ENCODE measurements around the gene CACNA1B. TPM values are rescaled to one million over a fixed set of nuclear protein-coding genes. Genes with fewer than 3 reads are reported as not detected.

The CACNA1B gene
- total and polyA plus RNA-seq, 7 donors, result under 0.01 to 1.4 (median 0.55) TPM; not detected in 1

DNA sequence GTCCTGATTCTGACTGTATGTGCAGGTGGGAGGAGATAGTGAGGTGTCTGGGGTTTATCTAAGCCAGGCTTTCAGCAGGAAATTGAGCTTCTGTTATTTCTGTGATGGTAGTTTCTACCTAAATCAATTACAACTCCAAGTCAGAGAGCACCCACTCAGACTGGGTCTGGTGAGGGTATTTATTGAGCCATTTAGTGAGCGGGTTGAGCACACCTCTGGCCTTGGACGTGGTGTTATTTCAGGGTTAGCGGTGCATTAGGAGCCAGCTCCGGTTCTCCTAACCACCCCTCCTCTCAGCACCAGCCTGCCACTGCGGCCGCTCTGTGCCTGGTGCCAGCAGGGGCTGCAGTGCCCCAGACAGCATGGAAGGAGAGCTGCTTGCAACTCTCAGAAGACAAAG is 238.9 kb downstream of the CACNA1B start:
- Histone ChIP-seq H3K9me3 (no peaks in the 10 kb centered on the region), H3K27ac (no peak overlapping the region), H3K4me3 (no peak overlapping the region), H3K4me1 (no peaks in the 10 kb centered on the region), H3K27me3 (peaks cover 0 to 7% (median 0%) of the 10 kb centered on the region in 3 donors), H3K36me3 (no peaks in the 10 kb centered on the region)
- intact Hi-C loops (cut with DNase I), result no loop called here
- DNase-seq, result no peak
- 75 to 79% methylated on average over 6 of the region's 6 CpGs for WGBS, 2 donors
- no peak for TF ChIP-seq EP300 (IDR thresholded peaks at IDR 0.05)
- TF ChIP-seq, protein P1, sequence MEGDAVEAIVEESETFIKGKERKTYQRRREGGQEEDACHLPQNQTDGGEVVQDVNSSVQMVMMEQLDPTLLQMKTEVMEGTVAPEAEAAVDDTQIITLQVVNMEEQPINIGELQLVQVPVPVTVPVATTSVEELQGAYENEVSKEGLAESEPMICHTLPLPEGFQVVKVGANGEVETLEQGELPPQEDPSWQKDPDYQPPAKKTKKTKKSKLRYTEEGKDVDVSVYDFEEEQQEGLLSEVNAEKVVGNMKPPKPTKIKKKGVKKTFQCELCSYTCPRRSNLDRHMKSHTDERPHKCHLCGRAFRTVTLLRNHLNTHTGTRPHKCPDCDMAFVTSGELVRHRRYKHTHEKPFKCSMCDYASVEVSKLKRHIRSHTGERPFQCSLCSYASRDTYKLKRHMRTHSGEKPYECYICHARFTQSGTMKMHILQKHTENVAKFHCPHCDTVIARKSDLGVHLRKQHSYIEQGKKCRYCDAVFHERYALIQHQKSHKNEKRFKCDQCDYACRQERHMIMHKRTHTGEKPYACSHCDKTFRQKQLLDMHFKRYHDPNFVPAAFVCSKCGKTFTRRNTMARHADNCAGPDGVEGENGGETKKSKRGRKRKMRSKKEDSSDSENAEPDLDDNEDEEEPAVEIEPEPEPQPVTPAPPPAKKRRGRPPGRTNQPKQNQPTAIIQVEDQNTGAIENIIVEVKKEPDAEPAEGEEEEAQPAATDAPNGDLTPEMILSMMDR (IDR thresholded peaks at IDR 0.05), result no peak
- no peak for TF ChIP-seq POLR2AphosphoS5 (IDR thresholded peaks at IDR 0.05)
- TF ChIP-seq POLR2A (IDR thresholded peaks at IDR 0.05), result no peak

DNA sequence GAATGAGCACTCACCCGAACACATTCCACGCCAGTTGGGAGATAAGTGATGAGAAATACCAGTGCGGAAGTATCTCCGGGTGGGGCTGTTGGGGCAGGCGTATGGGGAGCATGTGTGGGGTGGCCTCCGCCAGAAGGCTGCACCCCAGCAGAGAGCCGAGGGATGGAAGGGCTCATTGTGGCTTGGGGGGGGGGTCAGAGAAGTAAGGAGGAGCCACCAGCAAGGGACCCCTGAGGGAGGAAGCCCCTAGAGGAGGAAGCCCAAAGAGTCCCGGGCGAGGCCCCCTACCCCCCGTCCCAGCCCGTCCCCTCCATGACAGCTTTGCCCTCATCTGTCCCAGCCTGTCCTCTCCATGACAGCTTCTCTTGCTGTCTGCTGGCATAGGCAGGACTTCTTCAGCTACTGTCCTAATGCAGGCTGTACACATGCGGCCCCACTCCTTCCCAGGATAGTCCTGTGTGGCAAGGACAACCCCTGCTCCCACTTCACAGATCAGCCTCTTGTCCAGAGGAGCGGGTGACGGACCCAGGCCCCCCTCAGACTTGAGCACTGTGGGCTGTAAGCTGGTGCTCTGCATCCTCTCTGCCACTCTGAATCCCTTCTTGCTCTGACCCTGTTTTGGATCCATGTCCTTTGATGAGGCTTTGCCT is 239.6 kb downstream of the CACNA1B start:
- no peaks in the 10 kb centered on the region for H3K36me3 ChIP-seq
- no peaks in the 10 kb centered on the region for H3K4me1 ChIP-seq
- H3K27me3 ChIP-seq, result peaks cover 0 to 7% (median 0%) of the 10 kb centered on the region in 3 donors
- no peak overlapping the region for H3K27ac ChIP-seq
- WGBS, 2 donors, result 82% methylated on average over 14 of the region's 14 CpGs
- H3K4me3 ChIP-seq, result no peak overlapping the region
- no peaks in the 10 kb centered on the region for H3K9me3 ChIP-seq
- intact Hi-C loops (cut with DNase I), result no loop called here
- TF ChIP-seq EP300 (IDR thresholded peaks at IDR 0.05) (no peak), POLR2AphosphoS5 (IDR thresholded peaks at IDR 0.05) (no peak), POLR2A (IDR thresholded peaks at IDR 0.05) (no peak)
- TF ChIP-seq, protein P1 (IDR thresholded peaks at IDR 0.05), result no peak
- DNase-seq, result no peak

DNA sequence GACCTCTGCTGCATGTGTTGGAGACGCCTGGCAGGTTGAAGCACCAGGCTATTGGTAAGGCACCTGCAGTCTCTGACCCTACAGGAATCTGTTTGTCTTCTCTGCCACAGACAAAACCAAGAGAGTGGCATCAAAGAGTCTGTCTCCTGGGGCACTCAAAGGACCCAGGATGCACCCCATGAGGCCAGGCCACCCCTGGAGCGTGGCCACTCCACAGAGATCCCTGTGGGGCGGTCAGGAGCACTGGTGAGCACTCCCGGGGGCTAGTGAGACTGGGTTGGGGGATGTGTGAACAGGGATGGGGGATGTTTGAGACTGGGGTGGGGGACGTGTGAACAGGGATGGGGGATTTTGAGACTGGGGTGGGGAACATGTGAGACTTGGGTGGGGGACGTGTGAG is 240.3 kb downstream of the CACNA1B start:
- H3K27me3 ChIP-seq, result peaks cover 0 to 7% (median 0%) of the 10 kb centered on the region in 3 donors
- TF ChIP-seq POLR2A (IDR thresholded peaks at IDR 0.05) (no peak), EP300 (IDR thresholded peaks at IDR 0.05) (no peak), POLR2AphosphoS5 (IDR thresholded peaks at IDR 0.05) (no peak)
- TF ChIP-seq, protein P1 (IDR thresholded peaks at IDR 0.05), result no peak
- no peak overlapping the region for H3K27ac ChIP-seq
- H3K9me3 ChIP-seq, result no peaks in the 10 kb centered on the region
- intact Hi-C loops (cut with DNase I), result no loop called here
- H3K4me3 ChIP-seq, result no peak overlapping the region
- WGBS, 2 donors, result 54 to 75% methylated on average over 6 of the region's 6 CpGs
- no peaks in the 10 kb centered on the region for H3K4me1 ChIP-seq
- DNase-seq, result no peak
- no peaks in the 10 kb centered on the region for H3K36me3 ChIP-seq

DNA sequence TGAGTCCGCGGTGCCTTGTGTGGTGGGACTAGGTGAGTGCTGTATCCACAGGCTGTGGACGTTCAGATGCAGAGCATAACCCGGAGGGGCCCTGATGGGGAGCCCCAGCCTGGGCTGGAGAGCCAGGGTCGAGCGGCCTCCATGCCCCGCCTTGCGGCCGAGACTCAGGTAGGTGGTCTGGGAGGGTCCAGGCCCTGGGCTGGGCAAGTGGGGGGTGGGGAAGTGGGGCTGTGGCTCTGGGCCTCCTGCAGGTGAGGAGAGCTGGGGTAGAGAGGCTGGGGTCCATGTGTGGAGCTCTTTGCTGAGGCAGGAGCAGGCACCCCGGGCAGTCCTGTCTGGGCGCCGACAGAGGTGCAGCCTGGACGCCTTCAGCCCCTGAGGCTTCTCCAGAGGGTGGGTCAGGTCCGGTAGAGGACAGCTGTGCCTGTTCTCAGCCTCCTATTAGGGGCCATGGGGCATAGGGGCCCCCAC is 241.1 kb downstream of the CACNA1B start:
- H3K27me3 ChIP-seq, result peaks cover 0 to 7% (median 0%) of the 10 kb centered on the region in 3 donors
- H3K27ac ChIP-seq, result no peak overlapping the region
- intact Hi-C loops (cut with DNase I), result no loop called here
- TF ChIP-seq, protein P1 (IDR thresholded peaks at IDR 0.05), result no peak
- no peak for TF ChIP-seq EP300 (IDR thresholded peaks at IDR 0.05)
- no peak for TF ChIP-seq POLR2AphosphoS5 (IDR thresholded peaks at IDR 0.05)
- no peak for TF ChIP-seq POLR2A (IDR thresholded peaks at IDR 0.05)
- H3K4me1 ChIP-seq, result no peaks in the 10 kb centered on the region
- no peaks in the 10 kb centered on the region for H3K36me3 ChIP-seq
- WGBS, 2 donors, result 85 to 90% methylated on average over 14 of the region's 14 CpGs
- DNase-seq, result no peak
- H3K4me3 ChIP-seq, result no peak overlapping the region
- no peaks in the 10 kb centered on the region for H3K9me3 ChIP-seq

All from sigmoid colon (tissue), 7 donors.